OCI-LY7 (cell line): ENCODE measurements around the gene MAU2. TPM values are rescaled to one million over a fixed set of nuclear protein-coding genes. Genes with fewer than 3 reads are reported as not detected.
"Not testable (repeated sequence)": the region's sequence is repeated elsewhere in the genome, so short reads cannot be mapped to it uniquely, and the experiment has no call there.

Experiments
- BruUV-seq: library from RNA; stranded (reverse); fragments of 400-500 nt; replicated peaks from 2 replicates; lab custom pipeline; 2021; lab: Mats Ljungman, UMichigan
- CTCF ChIA-PET: fragments of 300-600 bp; sonication (Branson Sonifier 250); formaldehyde crosslinking; loops from one replicate; lab custom pipeline; 2022; ENCODE audit warnings: antibody characterized with exemption; ENCODE audit not compliant: unreplicated experiment; lab: Charles Lee
- POLR2A ChIA-PET: fragments of 300-600 bp; sonication (Branson Sonifier 250); formaldehyde crosslinking; loops from one replicate; lab custom pipeline; 2022; ENCODE audit warnings: antibody characterized with exemption; lab: Charles Lee
- DNase-seq: peaks from one replicate; pipeline ENCODE4 v3.0.0-alpha.2; 2015; ENCODE audit warnings: low spot score
- H2AFZ ChIP-seq: fragments of 200-600 bp; sonication (generic), shearing (Covaris generic); 2 replicates; pipeline ENCODE4 v1.6.1; 2014; ENCODE audit warnings: mild to moderate bottlenecking, antibody characterized with exemption, low read length, moderate library complexity
- H3K27ac ChIP-seq: fragments of 200-600 bp; sonication (generic); 2 replicates; pipeline ENCODE4 v1.5.1; 2014; ENCODE audit warnings: mixed run types, low read depth, mild to moderate bottlenecking, moderate library complexity, low read length, inconsistent platforms; ENCODE audit not compliant: poor library complexity, severe bottlenecking
- H3K36me3 ChIP-seq: fragments of 200-600 bp; sonication (generic); 2 replicates; pipeline ENCODE4 v1.6.1; 2014; ENCODE audit warnings: mild to moderate bottlenecking, antibody characterized with exemption, low read length, moderate library complexity, mixed read lengths; ENCODE audit not compliant: insufficient read depth
- H3K4me1 ChIP-seq: fragments of 200-600 bp; sonication (generic); 2 replicates; pipeline ENCODE4 v1.5.1; 2014; ENCODE audit warnings: mild to moderate bottlenecking, low read length; ENCODE audit not compliant: insufficient read depth, poor library complexity, severe bottlenecking
- H3K4me2 ChIP-seq: fragments of 200-600 bp; sonication (generic); 2 replicates; pipeline ENCODE4 v1.6.1; 2014; ENCODE audit warnings: mild to moderate bottlenecking, low read length
- H3K4me3 ChIP-seq: fragments of 200-600 bp; sonication (generic); 2 replicates; pipeline ENCODE4 v1.5.1; 2014; ENCODE audit warnings: mild to moderate bottlenecking, low read depth, low read length; ENCODE audit not compliant: poor library complexity, severe bottlenecking
- H3K79me2 ChIP-seq: fragments of 200-600 bp; sonication (generic); 2 replicates; pipeline ENCODE4 v1.6.1; 2016; ENCODE audit warnings: low read depth, mild to moderate bottlenecking, low read length, moderate library complexity, mixed read lengths; ENCODE audit not compliant: insufficient read depth
- H3K9me2 ChIP-seq: fragments of 200-600 bp; sonication (generic); 2 replicates; pipeline ENCODE4 v1.6.1; 2016; ENCODE audit warnings: mild to moderate bottlenecking, low read length, mixed read lengths; ENCODE audit not compliant: insufficient read depth
- H3K9me3 ChIP-seq: fragments of 200-600 bp; sonication (generic); 2 replicates; pipeline ENCODE4 v1.6.1; 2014; ENCODE audit warnings: mild to moderate bottlenecking, mixed run types, low read length, mixed read lengths
- H4K20me1 ChIP-seq: fragments of 200-600 bp; sonication (generic); 2 replicates; pipeline ENCODE4 v1.6.1; 2014; ENCODE audit warnings: mild to moderate bottlenecking, antibody characterized with exemption, low read length, moderate library complexity, mixed read lengths; ENCODE audit not compliant: insufficient read depth
- EZH2phosphoT487 ChIP-seq: fragments of 200-600 bp; sonication (generic); IDR thresholded peaks from 2 replicates; pipeline ENCODE4 v1.6.1; 2018; ENCODE audit warnings: low read depth, borderline replicate concordance, mild to moderate bottlenecking, mixed run types, antibody characterized with exemption, low read length, moderate library complexity, mixed read lengths
- intact Hi-C: fragments of 100-400 bp; cut with micrococcal nuclease; formaldehyde crosslinking; loops from one replicate; pipeline ENCODE4 v1.10.0; 2022; ENCODE audit not compliant: unreplicated experiment
- total RNA-seq, 2 experiments: library from RNA; depleted of rRNA in 1 of 2; stranded (reverse); fragments of >200 nt in 1 of 2; shearing (Covaris generic) in 1 of 2; gene quantifications; 2 replicates each; pipeline ENCODE4 v1.2.3, GENCODE V29; 2014 to 2022
- TF ChIP-seq, protein P1 (sequence below): fragments of 200-600 bp; sonication (generic); conservative IDR thresholded peaks from 2 replicates; pipeline ENCODE4 v1.5.1; 2014; ENCODE audit warnings: mild to moderate bottlenecking, antibody characterized with exemption, low read length, moderate library complexity, mixed read lengths

MAU2 gene
- total RNA-seq, 2 experiments from 2014 or later: 58.7 to 81.7 TPM

DNA sequence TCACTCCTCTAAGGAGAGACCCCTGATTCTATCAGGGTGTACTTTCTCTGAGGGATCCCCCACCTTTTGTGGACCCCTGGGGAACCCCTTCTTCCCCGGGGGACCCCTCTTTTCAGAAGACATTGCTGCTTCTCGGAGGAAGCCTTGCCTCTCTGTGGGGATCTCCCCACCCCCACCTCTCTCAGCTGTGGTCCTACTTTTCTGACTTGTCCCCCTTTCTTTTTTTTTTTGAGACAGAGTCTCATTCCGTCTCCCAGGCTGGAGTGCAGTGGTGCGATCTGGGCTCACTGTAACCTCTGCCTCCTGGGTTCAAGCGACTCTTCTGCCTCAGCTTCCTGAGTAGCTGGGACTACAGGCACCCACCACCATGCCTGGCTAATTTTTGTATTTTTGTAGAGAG is 66.5 kb downstream of the MAU2 start:
- no peak for TF ChIP-seq EZH2phosphoT487
- TF ChIP-seq, protein P1, sequence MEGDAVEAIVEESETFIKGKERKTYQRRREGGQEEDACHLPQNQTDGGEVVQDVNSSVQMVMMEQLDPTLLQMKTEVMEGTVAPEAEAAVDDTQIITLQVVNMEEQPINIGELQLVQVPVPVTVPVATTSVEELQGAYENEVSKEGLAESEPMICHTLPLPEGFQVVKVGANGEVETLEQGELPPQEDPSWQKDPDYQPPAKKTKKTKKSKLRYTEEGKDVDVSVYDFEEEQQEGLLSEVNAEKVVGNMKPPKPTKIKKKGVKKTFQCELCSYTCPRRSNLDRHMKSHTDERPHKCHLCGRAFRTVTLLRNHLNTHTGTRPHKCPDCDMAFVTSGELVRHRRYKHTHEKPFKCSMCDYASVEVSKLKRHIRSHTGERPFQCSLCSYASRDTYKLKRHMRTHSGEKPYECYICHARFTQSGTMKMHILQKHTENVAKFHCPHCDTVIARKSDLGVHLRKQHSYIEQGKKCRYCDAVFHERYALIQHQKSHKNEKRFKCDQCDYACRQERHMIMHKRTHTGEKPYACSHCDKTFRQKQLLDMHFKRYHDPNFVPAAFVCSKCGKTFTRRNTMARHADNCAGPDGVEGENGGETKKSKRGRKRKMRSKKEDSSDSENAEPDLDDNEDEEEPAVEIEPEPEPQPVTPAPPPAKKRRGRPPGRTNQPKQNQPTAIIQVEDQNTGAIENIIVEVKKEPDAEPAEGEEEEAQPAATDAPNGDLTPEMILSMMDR: no peak
- Histone ChIP-seq H3K4me1 (peaks cover 52% of the 10 kb centered on the region), H3K36me3 (no peaks in the 10 kb centered on the region), H3K4me3 (peak overlapping the region; percentile 94), H2AFZ (no peak overlapping the region), H4K20me1 (peaks cover 6% of the 10 kb centered on the region; the same call in 1 of the 2 replicates), H3K27ac (no peak overlapping the region), H3K9me2 (no peaks in the 10 kb centered on the region), H3K9me3 (no peaks in the 10 kb centered on the region), H3K79me2 (peaks cover 55% of the 10 kb centered on the region), H3K4me2 (peak overlapping the region; percentile 98)
- no peak for DNase-seq
- BruUV-seq: no TSS peak
- ChIA-PET CTCF (no interaction called here), POLR2A (no interaction called here)
- intact Hi-C loops: loop anchor here (5.0 kb wide), 1 partner anchor 105 kb away; no protein-coding TSS in a partner anchor

DNA sequence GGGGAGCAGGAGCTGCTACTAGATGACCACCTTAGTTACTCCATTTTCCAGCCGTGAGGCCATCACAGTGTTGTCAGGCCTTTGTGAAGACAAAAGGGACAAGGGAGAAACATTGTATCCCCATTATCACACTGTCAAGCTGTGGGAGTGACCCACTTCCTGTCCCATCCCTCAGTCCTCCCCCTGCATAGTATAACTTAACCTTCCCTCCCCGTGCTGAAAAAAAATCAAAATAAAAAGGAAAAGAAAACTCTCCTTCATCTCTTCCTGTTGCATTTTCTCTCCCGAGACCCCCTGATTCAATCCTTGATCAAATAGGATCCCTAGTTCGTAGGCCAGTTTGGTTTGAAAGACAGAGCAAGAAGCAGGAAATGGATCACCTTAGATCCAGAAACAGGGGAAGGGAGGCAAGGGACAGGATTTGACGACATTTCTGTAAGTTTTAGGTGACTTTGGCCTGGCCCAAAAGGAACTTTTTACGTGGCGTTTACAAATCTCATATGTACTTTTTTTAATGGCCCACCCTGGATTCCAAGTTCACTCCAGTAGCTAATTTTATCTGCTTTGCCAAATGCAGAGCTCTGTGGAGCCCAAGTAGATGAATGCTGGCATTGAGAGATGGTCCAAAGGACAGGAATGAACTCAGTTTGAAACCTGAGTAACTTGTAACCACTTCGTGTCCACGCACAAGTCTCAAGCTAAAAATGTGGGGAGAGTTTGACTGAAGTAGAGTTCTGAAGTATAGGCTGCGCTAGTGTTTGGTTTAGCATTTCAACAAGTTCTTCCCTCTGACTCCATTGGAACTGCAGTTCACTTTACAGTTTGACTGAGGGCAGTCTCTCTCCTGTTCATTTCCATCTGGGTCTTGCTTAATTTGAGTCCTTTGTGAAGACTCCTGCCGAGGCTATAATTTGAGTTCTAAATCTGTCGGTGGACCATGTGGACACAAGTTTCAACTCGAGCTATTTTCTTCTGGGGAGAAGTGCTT is 68.2 kb downstream of the MAU2 start:
- TF ChIP-seq, protein P1: no peak
- no peak for TF ChIP-seq EZH2phosphoT487
- CTCF ChIA-PET: no interaction called here
- Histone ChIP-seq H3K4me1 (peaks cover 59% of the 10 kb centered on the region), H4K20me1 (peaks cover 6% of the 10 kb centered on the region; the same call in 1 of the 2 replicates), H3K4me2 (peak overlapping the region; percentile 48), H2AFZ (no peak overlapping the region), H3K36me3 (no peaks in the 10 kb centered on the region), H3K79me2 (peaks cover 66% of the 10 kb centered on the region), H3K9me2 (no peaks in the 10 kb centered on the region), H3K4me3 (no peak overlapping the region), H3K27ac (no peak overlapping the region), H3K9me3 (no peaks in the 10 kb centered on the region)
- no peak for DNase-seq
- POLR2A ChIA-PET: no interaction called here
- TSS peak; percentile 31 for BruUV-seq
- intact Hi-C loops: loop anchor here (5.0 kb wide), 1 partner anchor 103 kb away; no protein-coding TSS in a partner anchor

DNA sequence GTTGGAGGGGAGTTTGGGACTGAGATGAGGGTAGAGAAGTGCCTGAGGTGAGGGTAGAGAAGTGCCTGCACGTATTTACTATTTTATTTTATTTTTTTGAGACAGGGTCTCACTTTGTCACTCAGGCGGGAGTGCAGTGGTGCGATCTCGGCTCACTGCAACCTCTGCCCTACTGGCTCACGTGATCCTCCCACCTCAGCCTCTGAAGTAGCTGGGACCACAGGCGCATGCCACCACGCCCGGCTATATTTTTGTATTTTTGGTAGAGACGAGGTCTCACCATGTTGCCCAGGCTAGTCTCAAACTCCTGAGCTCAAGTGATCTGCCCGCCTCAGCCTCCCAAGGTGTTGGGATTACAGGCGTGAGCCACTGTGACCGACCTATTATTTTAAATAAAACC is 69.1 kb downstream of the MAU2 start:
- H3K9me2 ChIP-seq, POLR2A ChIA-PET, H3K36me3 ChIP-seq, H3K4me3 ChIP-seq, H2AFZ ChIP-seq, BruUV-seq, H3K9me3 ChIP-seq, H4K20me1 ChIP-seq, H3K27ac ChIP-seq, DNase-seq: not testable (repeated sequence)
- intact Hi-C loops: loop anchor here (5.0 kb wide), 1 partner anchor 103 kb away; no protein-coding TSS in a partner anchor
- peak overlapping the region; percentile 48 for H3K4me2 ChIP-seq
- H3K4me1 ChIP-seq: peaks cover 64% of the 10 kb centered on the region
- peaks cover 74% of the 10 kb centered on the region for H3K79me2 ChIP-seq
- CTCF ChIA-PET: interaction anchor here (0.6 kb wide), 1 partner anchor 29 kb away, joined by 4 read pairs; no protein-coding TSS in a partner anchor

DNA sequence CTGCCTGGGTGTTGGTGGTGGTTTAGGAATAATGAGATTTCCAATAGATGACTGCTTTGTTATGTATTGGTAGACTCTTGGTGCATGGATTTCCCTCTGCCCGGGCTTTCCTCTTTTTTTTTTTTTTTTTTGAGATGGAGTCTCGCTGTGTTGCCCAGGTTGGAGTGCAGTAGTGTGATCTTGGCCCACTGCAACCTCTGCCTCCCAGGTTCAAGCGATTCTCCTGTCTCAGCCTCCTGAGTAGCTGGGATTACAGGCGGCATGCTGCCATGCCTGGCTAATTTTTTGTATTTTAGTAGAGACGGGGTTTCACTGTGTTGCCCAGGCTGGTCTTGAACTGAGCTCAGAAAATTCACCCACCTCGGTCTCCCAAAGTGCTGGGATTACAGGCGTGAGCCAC is 73.7 kb downstream of the MAU2 start:
- CTCF ChIA-PET, DNase-seq, BruUV-seq, H3K36me3 ChIP-seq, H3K9me2 ChIP-seq, H3K27ac ChIP-seq, H2AFZ ChIP-seq, H3K4me3 ChIP-seq, intact Hi-C loops, H4K20me1 ChIP-seq, H3K9me3 ChIP-seq: not testable (repeated sequence)
- H3K4me1 ChIP-seq: peaks cover 40% of the 10 kb centered on the region
- peak overlapping the region; percentile 49 for H3K4me2 ChIP-seq
- POLR2A ChIA-PET: interaction anchor here (2.0 kb wide), 1 partner anchor 11 kb away, joined by 13 read pairs; the partner anchor contains the start of gene GATAD2A
- H3K79me2 ChIP-seq: peaks cover 62% of the 10 kb centered on the region
